ENCODE results near the gene CLSTN2. TPM values are rescaled to one million over a fixed set of nuclear protein-coding genes. Genes with fewer than 3 reads are reported as not detected.

The CLSTN2 gene
- total RNA-seq, 2 donors from 2014 or later, result 0.82 to 1.3 TPM

DNA sequence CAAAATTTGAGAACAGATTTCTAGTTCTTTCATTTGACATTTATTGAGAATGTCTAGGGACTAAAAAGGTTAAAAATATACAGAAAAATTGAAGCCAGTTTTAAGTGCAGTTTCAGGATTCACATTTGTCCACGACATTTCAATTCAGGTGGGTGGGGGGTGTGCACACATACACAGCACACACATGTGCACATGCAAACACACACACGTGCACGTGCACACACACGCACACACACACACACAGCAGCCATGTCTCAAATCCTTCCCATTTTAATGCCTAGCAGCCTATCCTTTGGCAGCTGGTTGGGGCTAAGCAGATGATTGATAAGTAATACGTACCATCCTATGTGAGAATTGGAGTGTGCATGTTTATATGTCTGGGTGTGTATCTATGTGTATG is 504.5 kb downstream of the CLSTN2 start:
- H3K36me3 ChIP-seq, result no peaks in the 10 kb centered on the region
- no peak overlapping the region for H3K27ac ChIP-seq
- H3K4me3 ChIP-seq, result no peak overlapping the region
- no peaks in the 10 kb centered on the region for H3K9me3 ChIP-seq
- TF ChIP-seq, protein P1, sequence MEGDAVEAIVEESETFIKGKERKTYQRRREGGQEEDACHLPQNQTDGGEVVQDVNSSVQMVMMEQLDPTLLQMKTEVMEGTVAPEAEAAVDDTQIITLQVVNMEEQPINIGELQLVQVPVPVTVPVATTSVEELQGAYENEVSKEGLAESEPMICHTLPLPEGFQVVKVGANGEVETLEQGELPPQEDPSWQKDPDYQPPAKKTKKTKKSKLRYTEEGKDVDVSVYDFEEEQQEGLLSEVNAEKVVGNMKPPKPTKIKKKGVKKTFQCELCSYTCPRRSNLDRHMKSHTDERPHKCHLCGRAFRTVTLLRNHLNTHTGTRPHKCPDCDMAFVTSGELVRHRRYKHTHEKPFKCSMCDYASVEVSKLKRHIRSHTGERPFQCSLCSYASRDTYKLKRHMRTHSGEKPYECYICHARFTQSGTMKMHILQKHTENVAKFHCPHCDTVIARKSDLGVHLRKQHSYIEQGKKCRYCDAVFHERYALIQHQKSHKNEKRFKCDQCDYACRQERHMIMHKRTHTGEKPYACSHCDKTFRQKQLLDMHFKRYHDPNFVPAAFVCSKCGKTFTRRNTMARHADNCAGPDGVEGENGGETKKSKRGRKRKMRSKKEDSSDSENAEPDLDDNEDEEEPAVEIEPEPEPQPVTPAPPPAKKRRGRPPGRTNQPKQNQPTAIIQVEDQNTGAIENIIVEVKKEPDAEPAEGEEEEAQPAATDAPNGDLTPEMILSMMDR (IDR thresholded peaks at IDR 0.05), result no peak
- intact Hi-C loops (cut with DNase I), result no loop called here
- no peaks in the 10 kb centered on the region for H3K4me1 ChIP-seq
- no peak overlapping the region for H3K9ac ChIP-seq (ENCODE audit: low read depth in 2 of 2, low read length in 2 of 2)
- H3K27me3 ChIP-seq, result no peaks in the 10 kb centered on the region
- no peak for DNase-seq

DNA sequence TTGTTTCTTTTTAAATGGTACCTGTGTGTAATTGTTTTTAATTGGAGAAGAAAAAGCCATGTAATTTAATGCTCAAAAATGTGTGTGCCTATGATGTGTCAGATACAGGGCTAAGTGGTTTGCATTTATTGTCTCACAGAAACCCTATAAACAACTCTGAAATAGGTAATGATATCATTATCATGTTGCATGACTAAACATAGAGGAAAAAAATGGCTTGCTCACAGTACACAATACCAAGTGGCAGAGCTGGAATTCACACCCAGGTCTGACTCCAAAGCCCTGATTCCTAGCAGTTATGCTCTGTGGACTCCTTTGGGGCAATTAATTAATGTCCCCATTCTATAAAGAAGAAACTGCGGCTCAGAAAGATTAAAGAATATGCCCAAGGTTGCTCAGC is 505.5 kb downstream of the CLSTN2 start:
- Histone ChIP-seq H3K4me3 (no peak overlapping the region), H3K27me3 (no peaks in the 10 kb centered on the region), H3K9ac (ENCODE audit: low read depth in 2 of 2, low read length in 2 of 2) (no peak overlapping the region), H3K27ac (no peak overlapping the region), H3K36me3 (no peaks in the 10 kb centered on the region), H3K9me3 (no peaks in the 10 kb centered on the region), H3K4me1 (no peaks in the 10 kb centered on the region)
- DNase-seq, result no peak
- intact Hi-C loops (cut with DNase I), result no loop called here
- TF ChIP-seq, protein P1 (IDR thresholded peaks at IDR 0.05), result no peak

DNA sequence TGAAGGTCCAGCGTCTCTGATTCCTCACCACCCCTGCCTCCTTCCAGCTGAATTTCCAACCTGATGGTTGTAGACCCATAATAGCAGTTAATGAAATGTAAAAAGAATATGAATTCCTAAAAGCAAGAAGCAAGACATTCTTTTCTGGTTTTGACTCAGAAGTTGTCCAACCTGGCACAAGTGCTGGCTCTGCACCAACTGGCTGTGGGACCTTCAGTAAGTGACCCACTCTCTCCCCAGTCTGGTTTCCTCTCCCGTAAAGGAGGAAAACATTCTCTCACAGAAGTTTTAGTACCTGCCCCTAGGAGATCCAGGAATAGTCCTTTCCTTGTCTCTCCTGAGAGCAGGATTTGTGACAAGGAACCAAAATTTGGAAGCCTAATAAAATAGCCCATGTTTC is 506.0 kb downstream of the CLSTN2 start:
- intact Hi-C loops (cut with DNase I), result no loop called here
- DNase-seq, result no peak
- Histone ChIP-seq H3K27ac (no peak overlapping the region), H3K9ac (ENCODE audit: low read depth in 2 of 2, low read length in 2 of 2) (no peak overlapping the region), H3K9me3 (no peaks in the 10 kb centered on the region), H3K27me3 (no peaks in the 10 kb centered on the region), H3K4me3 (no peak overlapping the region), H3K36me3 (no peaks in the 10 kb centered on the region), H3K4me1 (no peaks in the 10 kb centered on the region)
- TF ChIP-seq, protein P1 (IDR thresholded peaks at IDR 0.05), result no peak

DNA sequence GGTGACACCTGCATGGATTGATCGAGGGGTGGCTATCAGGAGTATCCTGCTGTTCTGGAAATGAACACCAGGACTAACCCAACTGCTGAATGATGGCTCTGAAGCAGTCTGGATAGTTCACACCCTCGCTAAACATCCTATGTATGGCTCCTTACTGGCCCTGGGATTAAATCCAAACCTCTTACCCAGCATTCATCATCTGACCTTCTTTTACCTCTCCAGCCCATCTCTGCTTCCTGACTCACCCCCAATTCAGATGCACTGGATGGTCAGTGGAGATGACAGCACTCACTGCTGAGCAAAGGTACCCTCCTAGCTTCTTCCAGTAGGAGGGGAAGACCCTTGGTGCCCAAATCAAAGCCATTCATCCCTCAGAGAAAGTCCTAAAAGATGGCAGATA is 507.6 kb downstream of the CLSTN2 start:
- no peak for DNase-seq
- Histone ChIP-seq H3K27me3 (no peaks in the 10 kb centered on the region), H3K9me3 (no peaks in the 10 kb centered on the region), H3K4me1 (no peaks in the 10 kb centered on the region), H3K9ac (ENCODE audit: low read depth in 2 of 2, low read length in 2 of 2) (no peak overlapping the region), H3K36me3 (no peaks in the 10 kb centered on the region), H3K27ac (no peak overlapping the region), H3K4me3 (no peak overlapping the region)
- TF ChIP-seq, protein P1 (IDR thresholded peaks at IDR 0.05), result no peak
- intact Hi-C loops (cut with DNase I), result no loop called here

DNA sequence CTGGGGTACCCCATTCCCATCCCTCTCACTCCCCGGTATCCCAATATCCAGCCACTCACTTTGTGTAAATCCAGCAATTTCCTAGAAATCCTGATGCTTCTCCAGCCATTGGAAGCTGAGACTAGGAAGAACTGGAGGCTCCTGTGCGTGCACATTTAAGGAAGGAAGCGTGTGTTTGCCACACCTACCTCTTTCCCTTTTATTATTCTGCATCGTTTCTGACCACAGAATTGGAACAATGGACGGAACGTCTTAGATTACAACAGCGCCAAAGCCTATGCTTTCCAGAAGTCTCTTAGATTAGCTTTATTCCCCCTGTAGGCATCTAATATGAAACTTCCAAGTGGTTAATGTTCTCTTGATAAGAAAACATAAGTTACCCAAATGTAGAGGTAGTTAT is 508.1 kb downstream of the CLSTN2 start:
- Histone ChIP-seq H3K36me3 (no peaks in the 10 kb centered on the region), H3K4me3 (no peak overlapping the region), H3K4me1 (no peaks in the 10 kb centered on the region), H3K9me3 (no peaks in the 10 kb centered on the region), H3K27me3 (no peaks in the 10 kb centered on the region), H3K27ac (no peak overlapping the region), H3K9ac (ENCODE audit: low read depth in 2 of 2, low read length in 2 of 2) (no peak overlapping the region)
- DNase-seq, result no peak
- intact Hi-C loops (cut with DNase I), result no loop called here
- TF ChIP-seq, protein P1 (IDR thresholded peaks at IDR 0.05), result no peak

DNA sequence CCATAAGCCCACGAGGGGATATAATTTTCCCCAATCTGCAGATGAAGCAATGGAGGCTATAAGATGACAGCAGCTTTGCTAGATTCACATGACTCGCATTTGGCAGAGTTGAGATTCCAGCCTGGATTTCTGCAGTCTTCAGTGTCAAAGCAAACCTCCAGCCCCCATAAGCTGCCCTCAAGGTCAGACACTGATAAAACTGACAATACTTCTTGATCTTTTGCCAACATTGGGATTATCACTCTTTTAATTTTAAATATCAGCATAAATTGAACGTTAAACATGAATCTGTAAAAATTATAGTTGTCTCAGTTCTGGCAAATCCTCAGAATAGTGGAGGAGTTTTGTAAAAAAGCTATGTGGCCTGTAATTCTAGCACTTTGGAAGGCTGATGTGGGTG is 508.8 kb downstream of the CLSTN2 start:
- intact Hi-C loops (cut with DNase I), result no loop called here
- TF ChIP-seq, protein P1 (IDR thresholded peaks at IDR 0.05), result no peak
- H3K9ac ChIP-seq (ENCODE audit: low read depth in 2 of 2, low read length in 2 of 2), result no peak overlapping the region

More for the DNA sequence above, 508.8 kb downstream of the CLSTN2 start:
- H3K9me3 ChIP-seq, result no peaks in the 10 kb centered on the region
- H3K36me3 ChIP-seq, result no peaks in the 10 kb centered on the region
- DNase-seq, result no peak
- no peaks in the 10 kb centered on the region for H3K27me3 ChIP-seq
- H3K4me1 ChIP-seq, result no peaks in the 10 kb centered on the region
- H3K4me3 ChIP-seq, result no peak overlapping the region
- no peak overlapping the region for H3K27ac ChIP-seq

All from colonic mucosa (tissue), 4 donors.